ENCODE measurements around the gene BCL2L14.

GRCh38 chr12:12032260-12032791 lies 38.4 kb upstream of the BCL2L14 start:
- TF ChIP-seq ZNF23 (tag by site-specific recombination; IDR thresholded peaks at IDR 0.05; ENCODE audit: borderline replicate concordance) (no peak), ZNF121 (tag by site-specific recombination; IDR thresholded peaks at IDR 0.05) (no peak), ZNF350 (tag by site-specific recombination; IDR thresholded peaks at IDR 0.05) (no peak), REPIN1 (tag by site-specific recombination; IDR thresholded peaks at IDR 0.05; ENCODE audit: low read depth) (no peak), ZNF704 (tag by site-specific recombination; IDR thresholded peaks at IDR 0.05) (no peak), HOXC10 (CRISPR knock-in tag; IDR thresholded peaks at IDR 0.05) (no peak), CTCF (tag by site-specific recombination; IDR thresholded peaks at IDR 0.05) (no peak), KLF1 (tag by site-specific recombination; IDR thresholded peaks at IDR 0.05) (no peak), GLIS1 (tag by site-specific recombination; IDR thresholded peaks at IDR 0.05) (no peak), ZNF692 (tag by site-specific recombination; IDR thresholded peaks at IDR 0.05) (no peak), ZNF19 (tag by site-specific recombination; IDR thresholded peaks at IDR 0.05; ENCODE audit: low read depth) (no peak), ZNF114 (tag by site-specific recombination; IDR thresholded peaks at IDR 0.05) (no peak), MYNN (tag by site-specific recombination; IDR thresholded peaks at IDR 0.05; ENCODE audit: borderline replicate concordance) (no peak), KLF16 (tag by site-specific recombination; IDR thresholded peaks at IDR 0.05) (no peak)
